ENCODE results near the gene ALKBH5. TPM values are rescaled to one million over a fixed set of nuclear protein-coding genes. Genes with fewer than 3 reads are reported as not detected.

The ALKBH5 gene
- total RNA-seq, 1 experiment from 2014 or later: 65.1 TPM

Other genes starting within 250 kb of the ALKBH5 start
- 16.2 and 18.5 TPM in 2 replicates for gene TOM1L2, start 211.4 kb upstream of the ALKBH5 start, total RNA-seq (2014; rRNA removed; shearing (Covaris generic))
- 0.59 and 2.2 TPM in 2 replicates for gene DRC3, start 211.0 kb upstream of the ALKBH5 start, total RNA-seq (2014; rRNA removed; shearing (Covaris generic))
- gene ATPAF2, start 144.7 kb upstream of the ALKBH5 start, total RNA-seq (2014; rRNA removed; shearing (Covaris generic)): 13.3 and 14.0 TPM in 2 replicates
- gene GID4, start 144.4 kb upstream of the ALKBH5 start, total RNA-seq (2014; rRNA removed; shearing (Covaris generic)): 4.9 and 6.0 TPM in 2 replicates
- 25.7 and 45.5 TPM in 2 replicates for gene DRG2, start 95.9 kb upstream of the ALKBH5 start, total RNA-seq (2014; rRNA removed; shearing (Covaris generic))
- 0.24 TPM in 1 of 2 replicates, not detected in the other for gene MYO15A, start 75.1 kb upstream of the ALKBH5 start, total RNA-seq (2014; rRNA removed; shearing (Covaris generic))
- 12.1 and 20.0 TPM in 2 replicates for gene LLGL1, start 41.8 kb downstream of the ALKBH5 start, total RNA-seq (2014; rRNA removed; shearing (Covaris generic))
- 130 and 143 TPM in 2 replicates for gene FLII, start 74.9 kb downstream of the ALKBH5 start, total RNA-seq (2014; rRNA removed; shearing (Covaris generic))
- gene MIEF2, start 76.8 kb downstream of the ALKBH5 start, total RNA-seq (2014; rRNA removed; shearing (Covaris generic)): 4.6 and 4.8 TPM in 2 replicates
- 22.7 and 27.7 TPM in 2 replicates for gene TOP3A, start 131.2 kb downstream of the ALKBH5 start, total RNA-seq (2014; rRNA removed; shearing (Covaris generic))
- gene SMCR8, start 131.5 kb downstream of the ALKBH5 start, total RNA-seq (2014; rRNA removed; shearing (Covaris generic)): 5.6 and 5.9 TPM in 2 replicates
- 19.0 and 19.3 TPM in 2 replicates for gene SHMT1, start 179.7 kb downstream of the ALKBH5 start, total RNA-seq (2014; rRNA removed; shearing (Covaris generic))
- gene EVPLL, start 193.9 kb downstream of the ALKBH5 start, total RNA-seq (2014; rRNA removed; shearing (Covaris generic)): not detected in 2 replicates